GM12873 (cell line): ENCODE measurements around the gene ZP1.

Experiments
- CTCF ChIP-seq: IDR thresholded peaks from 2 replicates; pipeline ENCODE4 v1.5.1; 2012; ENCODE audit warnings: low read depth, mild to moderate bottlenecking, moderate library complexity, low read length, control low read depth; ENCODE audit not compliant: insufficient read depth; ENCODE audit errors: missing control alignments

ZP1 gene

GRCh38 chr11:60918251-60918938 is 51.1 kb downstream of the ZP1 start:
- no peak for TF ChIP-seq CTCF

- no peak for TF ChIP-seq CTCF
Observed at GRCh38 chr11:60918939-60919265, 51.6 kb downstream of the ZP1 start.

GRCh38 chr11:60919320-60919719 is 52.0 kb downstream of the ZP1 start:
- no peak for TF ChIP-seq CTCF

- no peak for TF ChIP-seq CTCF
Observed at GRCh38 chr11:60919956-60920355, 52.6 kb downstream of the ZP1 start.

GRCh38 chr11:60921259-60921658 is 53.9 kb downstream of the ZP1 start:
- no peak for TF ChIP-seq CTCF

GRCh38 chr11:60921777-60922335 is 54.5 kb downstream of the ZP1 start:
- no peak for TF ChIP-seq CTCF

- no peak for TF ChIP-seq CTCF
Observed at GRCh38 chr11:60922906-60923305, 55.6 kb downstream of the ZP1 start.
